K562 (cell line): ENCODE data around the gene NR6A1. TPM values are rescaled to one million over a fixed set of nuclear protein-coding genes. Genes with fewer than 3 reads are reported as not detected.

ENCODE experiments used
- ARID4B ChIP-seq: sonication (generic); formaldehyde crosslinking; IDR thresholded peaks from 2 replicates; pipeline ENCODE4 v1.8.0; 2022; ENCODE audit warnings: mild to moderate bottlenecking, missing genetic modification reagents
- CEBPG ChIP-seq, 3 experiments: fragments of 200-800 bp in 1 of 3; sonication (Bioruptor generic) in 1 of 3; sonication (generic) in 1 of 3; formaldehyde crosslinking in 1 of 3; IDR thresholded peaks in 2 of 3; conservative IDR thresholded peaks in 1 of 3; 2 replicates each; pipeline versions ENCODE4 v1.6.1 to v1.8.0; 2016 to 2022; ENCODE audit warnings: missing compliant biosample characterization in 2 of 3, missing genetic modification characterization in 2 of 3, mild to moderate bottlenecking in 1 of 3, missing genetic modification reagents in 1 of 3
- CXXC5 ChIP-seq: fragments of 250-450 bp; sonication (Bioruptor Pico); IDR thresholded peaks from 2 replicates; pipeline ENCODE4 v1.8.0; 2022; ENCODE audit warnings: inconsistent platforms, mild to moderate bottlenecking, moderate library complexity
- E2F6 ChIP-seq, 2 experiments: IDR thresholded peaks; 2 replicates each; pipeline ENCODE4 v1.6.1; 2011; ENCODE audit warnings: borderline replicate concordance in 1 of 2, control low read depth in 1 of 2, low read depth in 1 of 2, low read length in 1 of 2, mild to moderate bottlenecking in 1 of 2, mixed read lengths in 1 of 2, moderate library complexity in 1 of 2; ENCODE audit not compliant: insufficient read depth in 1 of 2, insufficient read length in 1 of 2, poor library complexity in 1 of 2, severe bottlenecking in 1 of 2; ENCODE audit errors: extremely low read depth in 1 of 2
- EGR1 ChIP-seq: fragments of 450-650 bp; conservative IDR thresholded peaks from 2 replicates; pipeline ENCODE4 v1.6.1; 2017; ENCODE audit warnings: mild to moderate bottlenecking
- FOXM1 ChIP-seq, 2 experiments: fragments of 450-650 bp in 1 of 2; sonication (generic) in 1 of 2; formaldehyde crosslinking in 1 of 2; IDR thresholded peaks; 2 replicates each; pipeline versions ENCODE4 v1.6.1 to v1.9.0; 2017 to 2022; ENCODE audit warnings: low read depth in 2 of 2, mild to moderate bottlenecking in 2 of 2, missing genetic modification reagents in 1 of 2, moderate library complexity in 1 of 2
- GABPB1 ChIP-seq: sonication (generic); formaldehyde crosslinking; IDR thresholded peaks from 2 replicates; pipeline ENCODE4 v1.8.0; 2022; ENCODE audit warnings: mild to moderate bottlenecking, missing genetic modification reagents
- MLX ChIP-seq, 2 experiments: fragments of 450-650 bp in 1 of 2; sonication (generic) in 1 of 2; formaldehyde crosslinking; conservative IDR thresholded peaks; 2 replicates each; pipeline versions ENCODE4 v1.4.0 to v1.8.1; 2020 to 2022; ENCODE audit warnings: mild to moderate bottlenecking in 1 of 2, missing genetic modification reagents in 1 of 2
- MYBL2 ChIP-seq, 2 experiments: fragments of 450-650 bp in 1 of 2; sonication (generic) in 1 of 2; formaldehyde crosslinking in 1 of 2; IDR thresholded peaks; 2 replicates each; pipeline versions ENCODE4 v1.6.1 to v1.8.1; 2017 to 2022; ENCODE audit warnings: borderline replicate concordance in 1 of 2, inconsistent platforms in 1 of 2, low read depth in 1 of 2, mild to moderate bottlenecking in 1 of 2, missing genetic modification reagents in 1 of 2, moderate library complexity in 1 of 2
- MYC ChIP-seq, 2 experiments: fragments of 250-450 bp in 1 of 2; sonication (Bioruptor Pico) in 1 of 2; IDR thresholded peaks; 2 replicates each; pipeline versions ENCODE4 v1.5.1 to v1.6.1; 2012 to 2021; ENCODE audit warnings: low read depth in 2 of 2, borderline replicate concordance in 1 of 2, improper control_type of control experiment in 1 of 2, low read length in 1 of 2, mild to moderate bottlenecking in 1 of 2, moderate library complexity in 1 of 2
- NELFE ChIP-seq: IDR thresholded peaks from 2 replicates; pipeline ENCODE4 v1.6.1; 2011; ENCODE audit warnings: mild to moderate bottlenecking; ENCODE audit not compliant: insufficient read depth, insufficient read length
- RBM22 ChIP-seq: fragments of 200-400 bp; formaldehyde crosslinking; IDR thresholded peaks from 2 replicates; pipeline ENCODE4 v1.6.1; 2018; ENCODE audit warnings: low read length, low read depth; ENCODE audit not compliant: poor library complexity, severe bottlenecking
- TFAP4 ChIP-seq: sonication (generic); formaldehyde crosslinking; IDR thresholded peaks from 2 replicates; pipeline ENCODE4 v1.8.0; 2022; ENCODE audit warnings: missing genetic modification reagents, mild to moderate bottlenecking, moderate library complexity, borderline replicate concordance
- ZBTB7A ChIP-seq: IDR thresholded peaks from 2 replicates; pipeline ENCODE4 v1.6.1; 2011; ENCODE audit warnings: low read depth, mild to moderate bottlenecking, low read length, moderate library complexity, borderline replicate concordance; ENCODE audit not compliant: control insufficient read depth
- ZNF316 ChIP-seq: fragments of 450-650 bp; IDR thresholded peaks from 2 replicates; pipeline ENCODE4 v1.6.1; 2016
- ZSCAN29 ChIP-seq: fragments of 450-650 bp; IDR thresholded peaks from 2 replicates; pipeline ENCODE4 v1.6.1; 2017
- polyA plus RNA-seq, 8 experiments: library from polyadenylated mRNA; depleted of rRNA in 4 of 8; stranded (reverse) in 5 of 8; unstranded in 3 of 8; fragments of >200 nt; fragmentation: Nextera tagmentation in 2 of 8; fragmentation: Illumina TruSeq in 1 of 8; extraction: Ambion mirVana in 2 of 8; extraction: Trizol in 1 of 8; gene quantifications; 2 replicates each; pipeline versions ENCODE4 v1.2.1 to v1.2.3, GENCODE V29; 2011 to 2014; ENCODE audit warnings: inconsistent platforms in 1 of 8, missing spikeins in 1 of 8
- total RNA-seq, 7 experiments: library from RNA; depleted of rRNA in 6 of 7; stranded (reverse); fragments of >200 nt in 6 of 7; fragmentation: Illumina TruSeq in 2 of 7; extraction: Trizol in 2 of 7; gene quantifications; 2 replicates each; pipeline versions ENCODE4 v1.2.1 to v1.2.3, GENCODE V29; 2011 to 2021; ENCODE audit warnings: low replicate concordance in 1 of 7

The NR6A1 gene
- total and polyA plus RNA-seq, 9 of the 15 experiments (the other 6 are each of a cell fraction or from before 2014, with no cell fraction given): 9.7 to 55.4 (median 28.3) TPM

- TF ChIP-seq ZBTB7A (peak; percentile 69), CXXC5 (peak; percentile 44; the same call in 1 of the 2 replicates), ZNF316 (no peak), EGR1 (peak; percentile 46; the same call in 1 of the 2 replicates), MLX (CRISPR knock-in tag; conservative IDR thresholded peaks at IDR 0.05) (no peak), MYC (IDR thresholded peaks at IDR 0.05; ENCODE audit: low read depth, low read length) (no peak), MYC (CRISPR knock-in tag; IDR thresholded peaks at IDR 0.05; ENCODE audit: borderline replicate concordance, low read depth) (no peak), RBM22 (no peak), ZSCAN29 (peak; percentile 96), NELFE (no peak), CEBPG (CRISPR knock-in tag; IDR thresholded peaks at IDR 0.05) (no peak), CEBPG (tag; conservative IDR thresholded peaks at IDR 0.05 in 1 of 2, IDR thresholded peaks at IDR 0.05 in 1 of 2) (0 out of 4 replicates have a peak, but pooled peaks of 1 of the 2 experiments have one; percentile 2), MYBL2 (IDR thresholded peaks at IDR 0.05; ENCODE audit: low read depth) (peak; percentile 81), MYBL2 (CRISPR knock-in tag; IDR thresholded peaks at IDR 0.05; ENCODE audit: borderline replicate concordance) (no peak), ARID4B (CRISPR knock-in tag) (peak; percentile 39; the same call in 1 of the 2 replicates), GABPB1 (CRISPR knock-in tag) (no peak), E2F6 (IDR thresholded peaks at IDR 0.05; ENCODE audit: borderline replicate concordance in 1 of 2, extremely low read depth in 1 of 2, insufficient read depth in 1 of 2, insufficient read length in 1 of 2, low read depth in 1 of 2, low read length in 1 of 2, poor library complexity in 1 of 2, severe bottlenecking in 1 of 2) (peak in 1 of 2 experiments; percentile 38), TFAP4 (CRISPR knock-in tag) (0 out of 2 replicates have a peak, but pooled peaks have one; percentile 25), FOXM1 (IDR thresholded peaks at IDR 0.05; ENCODE audit: low read depth) (peak; percentile 90), FOXM1 (CRISPR knock-in tag; IDR thresholded peaks at IDR 0.05; ENCODE audit: low read depth) (no peak)
Measured at GRCh38 chr9:124769549-124770358, 1.4 kb downstream of the NR6A1 start (continued).
